ENCODE measurements around the gene IFIT5.

- no peak for TF ChIP-seq CTCF (conservative IDR thresholded peaks at IDR 0.05; ENCODE audit: low read length)
- TF ChIP-seq EZH2phosphoT487 (IDR thresholded peaks at IDR 0.05; ENCODE audit: borderline replicate concordance), result no peak
These were observed 26.1 kb downstream of the IFIT5 start for GRCh38 chr10:89440226-89441009.
